ENCODE measurements around the gene TACR1. TPM values are rescaled to one million over a fixed set of nuclear protein-coding genes. Genes with fewer than 3 reads are reported as not detected.

Gene TACR1
- total and polyA plus RNA-seq, 2 of the 8 experiments (the other 6 are each of a cell fraction or from before 2014, with no cell fraction given): 0.09 to 0.37 TPM

GRCh38 chr2:75170889-75171288 lies 28.4 kb downstream of the TACR1 start:
- H2BK5ac ChIP-seq (ENCODE audit: low read depth, low read length): no peak overlapping the region
- H3K9ac ChIP-seq (replicated peaks in 1 of 4; ENCODE audit: extremely low read depth in 1 of 4, low read depth in 3 of 4, low read length in 3 of 4): no peak overlapping the region
- H3K4me3 ChIP-seq (ENCODE audit: extremely low read depth in 1 of 4, insufficient read depth in 2 of 4, low read depth in 3 of 4, low read length in 4 of 4): no peak overlapping the region
- H4K91ac ChIP-seq (replicated peaks; ENCODE audit: insufficient read length, low read length): no peak overlapping the region
- no peak overlapping the region for H2AFZ ChIP-seq (ENCODE audit: low read length)
- TF ChIP-seq ATF3 (IDR thresholded peaks at IDR 0.05; ENCODE audit: insufficient read depth, low read depth, low read length) (no peak), JUND (IDR thresholded peaks at IDR 0.05; ENCODE audit: low read length) (no peak), EP300 (IDR thresholded peaks at IDR 0.05; ENCODE audit: borderline replicate concordance in 1 of 2, low read depth in 2 of 2, low read length in 2 of 2) (no peak), SAP30 (IDR thresholded peaks at IDR 0.05; ENCODE audit: insufficient read depth, insufficient replicate concordance, low read length) (no peak), EZH2 (IDR thresholded peaks at IDR 0.05; ENCODE audit: low read depth, low read length, severe bottlenecking) (no peak)
- POLR2A ChIA-PET (ENCODE audit: partially characterized antibody): no interaction called here
- H3K56ac ChIP-seq (replicated peaks; ENCODE audit: insufficient read length, low read depth, low read length): no peak overlapping the region
- no peak overlapping the region for H3K23ac ChIP-seq (ENCODE audit: insufficient read length)
- H3K23me2 ChIP-seq (ENCODE audit: low read depth, low read length): no peaks in the 10 kb centered on the region
- no peaks in the 10 kb centered on the region for H3K79me2 ChIP-seq (ENCODE audit: control insufficient read depth in 1 of 2, insufficient read depth in 2 of 2, low read length in 2 of 2)
- H4K20me1 ChIP-seq (replicated peaks in 1 of 2; ENCODE audit: control insufficient read depth in 1 of 2, insufficient read depth in 2 of 2, low read length in 2 of 2): no peaks in the 10 kb centered on the region
- no peak overlapping the region for H4K5ac ChIP-seq (ENCODE audit: insufficient read length, low read depth, low read length)
- no peaks in the 10 kb centered on the region for H3K27me3 ChIP-seq (replicated peaks in 1 of 4; ENCODE audit: control insufficient read depth in 3 of 4, extremely low read depth in 1 of 4, insufficient read depth in 3 of 4, low read length in 3 of 4)
- no peak overlapping the region for H2AK5ac ChIP-seq (ENCODE audit: low read depth, low read length)
- FAIRE-seq (no peak), DNase-seq (ENCODE audit: low read depth in 1 of 2, low spot score in 2 of 2) (no peak)
- H2BK12ac ChIP-seq (ENCODE audit: low read depth, low read length): no peak overlapping the region; the same call in 1 of the 2 replicates
- no peak overlapping the region for H2BK20ac ChIP-seq (ENCODE audit: low read length)
- no peaks in the 10 kb centered on the region for H3K9me3 ChIP-seq (ENCODE audit: insufficient read depth in 2 of 2, low read depth in 1 of 2, low read length in 1 of 2)
- WGBS, 2 experiments (ENCODE audit: extremely low coverage in 1 of 2, insufficient coverage in 1 of 2, insufficient read length in 1 of 2, insufficient replicate concordance in 2 of 2, low coverage in 1 of 2, low lambda C conversion rate in 2 of 2, missing lambda C conversion rate in 1 of 2): 87% methylated on average over 2 of the region's 2 CpGs; no CpG with 5 or more reads in 1 of the 2 experiments
- peaks cover 1 to 15% (median 6%) of the 10 kb centered on the region in 4 experiments; a peak in 4 of 7 replicates for H3K4me1 ChIP-seq (replicated peaks in 1 of 4; ENCODE audit: control insufficient read depth in 3 of 4, insufficient read depth in 4 of 4, low read length in 3 of 4)
- H4K8ac ChIP-seq (ENCODE audit: extremely low read depth, insufficient read depth, low read length): no peak overlapping the region
- H3K14ac ChIP-seq (ENCODE audit: insufficient read length): no peak overlapping the region
- no peak overlapping the region for H2BK15ac ChIP-seq (ENCODE audit: low read length)
- H3K4ac ChIP-seq (replicated peaks; ENCODE audit: insufficient read length, low read depth, low read length): no peak overlapping the region
- CTCF ChIA-PET (ENCODE audit: partially characterized antibody): no interaction called here
- no peaks in the 10 kb centered on the region for H3K79me1 ChIP-seq (ENCODE audit: low read depth, low read length)
- H3K18ac ChIP-seq (ENCODE audit: extremely low read depth, low read length): no peak overlapping the region
- H2BK120ac ChIP-seq (replicated peaks; ENCODE audit: low read depth, low read length): no peak overlapping the region
- H3K4me2 ChIP-seq (ENCODE audit: insufficient read depth in 1 of 2, low read depth in 2 of 2, low read length in 2 of 2): no peak overlapping the region
- no peaks in the 10 kb centered on the region; a peak in 1 of 8 replicates for H3K36me3 ChIP-seq (ENCODE audit: control insufficient read depth in 2 of 4, insufficient read depth in 4 of 4, low read length in 3 of 4)
- H3K27ac ChIP-seq (ENCODE audit: low read depth, low read length): no peak overlapping the region

All from H1 (cell line).